CD4-positive, alpha-beta T cell (primary cell): ENCODE results near the gene RHPN2. TPM values are rescaled to one million over a fixed set of nuclear protein-coding genes. Genes with fewer than 3 reads are reported as not detected.

Experiments used
- ATAC-seq: fragments of 200-7000 bp; cut with Tn5 transposase; one replicate; pipeline ENCODE4 v1.10.0; 2022; ENCODE audit warnings: mild to moderate bottlenecking; ENCODE audit not compliant: poor library complexity
- CTCF ChIA-PET: fragments of 350-600 bp; sonication (Branson Sonifier 250); formaldehyde crosslinking; loops from one replicate; lab custom pipeline; 2021; ENCODE audit warnings: antibody characterized with exemption, inconsistent platforms; lab: Charles Lee
- POLR2A ChIA-PET: fragments of 350-600 bp; sonication (Branson Sonifier 250); formaldehyde crosslinking; loops from one replicate; lab custom pipeline; 2021; ENCODE audit warnings: antibody characterized with exemption, inconsistent platforms; lab: Charles Lee
- DNase-seq, 14 experiments: peaks; one replicate each; pipeline ENCODE4 v3.0.0-alpha.2; 2013 to 2020; ENCODE audit warnings: mixed read lengths in 2 of 14
- H3K27ac ChIP-seq, 2 donors: one replicate each; pipeline versions ENCODE4 v1.5.1 to v1.7.0; 2013; ENCODE audit warnings: low read length in 2 of 2, low read depth in 1 of 2, mild to moderate bottlenecking in 1 of 2
- H3K27me3 ChIP-seq, 2 experiments: 1 replicate in 1 of 2; 2 replicates in 1 of 2; pipeline versions ENCODE4 v1.6.1 to v1.7.0; 2013; ENCODE audit warnings: low read length in 2 of 2, control low read depth in 1 of 2, mild to moderate bottlenecking in 1 of 2, moderate library complexity in 1 of 2; ENCODE audit not compliant: insufficient read depth in 2 of 2, control insufficient read depth in 1 of 2
- H3K36me3 ChIP-seq: one replicate; pipeline ENCODE4 v1.6.1; 2013; ENCODE audit warnings: low read length, control low read depth; ENCODE audit not compliant: insufficient read depth
- H3K4me1 ChIP-seq: one replicate; pipeline ENCODE4 v1.6.1; 2013; ENCODE audit warnings: low read length, control low read depth; ENCODE audit not compliant: insufficient read depth
- H3K4me3 ChIP-seq: one replicate; pipeline ENCODE4 v1.5.1; 2013; ENCODE audit warnings: mild to moderate bottlenecking, low read length, moderate library complexity
- H3K9me3 ChIP-seq, 2 experiments: 1 replicate in 1 of 2; 2 replicates in 1 of 2; pipeline versions ENCODE4 v1.6.1 to v1.7.0; 2013; ENCODE audit warnings: low read length in 2 of 2, mild to moderate bottlenecking in 2 of 2, control low read depth in 1 of 2, moderate library complexity in 1 of 2; ENCODE audit not compliant: control insufficient read depth in 1 of 2, insufficient read depth in 1 of 2
- H3K27ac Mint-ChIP-seq: one replicate; pipeline ENCODE4 v1.8.0; 2020; ENCODE audit warnings: mixed read lengths
- H3K27me3 Mint-ChIP-seq: one replicate; pipeline ENCODE4 v1.8.0; 2021; ENCODE audit warnings: mixed read lengths
- H3K36me3 Mint-ChIP-seq: one replicate; pipeline ENCODE4 v1.8.0; 2021; ENCODE audit warnings: low read depth, mixed read lengths
- H3K4me1 Mint-ChIP-seq: one replicate; pipeline ENCODE4 v1.8.0; 2021; ENCODE audit warnings: low read depth, mixed read lengths
- H3K4me3 Mint-ChIP-seq: one replicate; pipeline ENCODE4 v1.8.0; 2020; ENCODE audit warnings: mild to moderate bottlenecking, mixed read lengths
- H3K9me3 Mint-ChIP-seq: one replicate; pipeline ENCODE4 v1.8.0; 2020; ENCODE audit warnings: mixed read lengths
- CTCF ChIP-seq: fragments of 200-600 bp; IDR thresholded peaks from one replicate; pipeline ENCODE4 v1.8.0; 2022; ENCODE audit warnings: antibody characterized with exemption, mild to moderate bottlenecking
- intact Hi-C, 2 experiments: fragments of 100-400 bp; cut with DNase I in 1 of 2; cut with micrococcal nuclease in 1 of 2; formaldehyde crosslinking; loops; one replicate each; pipeline versions ENCODE4 v1.15.1 to v1.9.0; 2023 to 2025; cut with DNase I, micrococcal nuclease
- total RNA-seq, 174 experiments: library from RNA in 2 of 174; stranded (reverse) in 2 of 174; gene quantifications; one replicate each; pipeline ENCODE4 v1.2.3 and lab custom pipeline; 2021 to 2026

RHPN2 gene
- total RNA-seq, 2 experiments from 2014 or later = 0.08 TPM; not detected in 1

GRCh38 chr19:33100894-33101644, 36.4 kb upstream of the RHPN2 start:
- Histone ChIP-seq H3K4me1 (no peaks in the 10 kb centered on the region), H3K9me3 (no peaks in the 10 kb centered on the region), H3K4me3 (no peak overlapping the region), H3K36me3 (peaks cover 60% of the 10 kb centered on the region), H3K27me3 (no peaks in the 10 kb centered on the region), H3K27ac (no peak overlapping the region)
- no peaks in the 10 kb centered on the region for H3K27me3 Mint-ChIP-seq
- no peaks in the 10 kb centered on the region for H3K9me3 Mint-ChIP-seq
- peaks cover 76% of the 10 kb centered on the region for H3K36me3 Mint-ChIP-seq
- H3K27ac Mint-ChIP-seq = no peak overlapping the region
- TF ChIP-seq CTCF = no peak
- intact Hi-C loops = no loop called here
- no peak for DNase-seq
- CTCF ChIA-PET = interaction anchor here (0.7 kb wide), 1 partner anchor 137 kb away, joined by 3 read pairs; no protein-coding TSS in a partner anchor
- POLR2A ChIA-PET = no interaction called here
- no peak for ATAC-seq
- no peaks in the 10 kb centered on the region for H3K4me1 Mint-ChIP-seq
- no peak overlapping the region for H3K4me3 Mint-ChIP-seq

- Histone ChIP-seq H3K27me3 (no peaks in the 10 kb centered on the region), H3K9me3 (no peaks in the 10 kb centered on the region), H3K27ac (no peak overlapping the region), H3K4me1 (no peaks in the 10 kb centered on the region), H3K36me3 (peaks cover 70% of the 10 kb centered on the region), H3K4me3 (no peak overlapping the region)
- H3K27me3 Mint-ChIP-seq = no peaks in the 10 kb centered on the region
- H3K9me3 Mint-ChIP-seq = no peaks in the 10 kb centered on the region
- H3K36me3 Mint-ChIP-seq = peaks cover 83% of the 10 kb centered on the region
- DNase-seq (no peak), ATAC-seq (no peak)
- CTCF ChIA-PET = no interaction called here
- intact Hi-C loops = no loop called here
- H3K4me1 Mint-ChIP-seq = no peaks in the 10 kb centered on the region
- H3K4me3 Mint-ChIP-seq = no peak overlapping the region
- H3K27ac Mint-ChIP-seq = no peak overlapping the region
- no peak for TF ChIP-seq CTCF
- POLR2A ChIA-PET = no interaction called here
Measured at GRCh38 chr19:33098055-33098534, 33.4 kb upstream of the RHPN2 start.

- H3K4me3 Mint-ChIP-seq = no peak overlapping the region
- Histone ChIP-seq H3K4me1 (no peaks in the 10 kb centered on the region), H3K9me3 (no peaks in the 10 kb centered on the region), H3K27me3 (no peaks in the 10 kb centered on the region), H3K4me3 (no peak overlapping the region), H3K27ac (no peak overlapping the region), H3K36me3 (peaks cover 68% of the 10 kb centered on the region)
- ChIA-PET POLR2A (no interaction called here), CTCF (no interaction called here)
- no peaks in the 10 kb centered on the region for H3K9me3 Mint-ChIP-seq
- H3K27ac Mint-ChIP-seq = no peak overlapping the region
- TF ChIP-seq CTCF = no peak
- H3K36me3 Mint-ChIP-seq = peaks cover 86% of the 10 kb centered on the region
- H3K27me3 Mint-ChIP-seq = no peaks in the 10 kb centered on the region
- no peaks in the 10 kb centered on the region for H3K4me1 Mint-ChIP-seq
- intact Hi-C loops = no loop called here
- no peak for DNase-seq
- no peak for ATAC-seq
Measured at GRCh38 chr19:33096005-33096404, 31.3 kb upstream of the RHPN2 start.
